ENCODE data around the gene MS4A13. TPM values are rescaled to one million over a fixed set of nuclear protein-coding genes. Genes with fewer than 3 reads are reported as not detected.
A peak's percentile ranks its signal among the peaks of the same experiment; 100 is the strongest.
"Not testable (repeated sequence)": the region's sequence is repeated elsewhere in the genome, so short reads cannot be mapped to it uniquely, and the experiment has no call there.

Gene MS4A13
- not detected in 2 replicates for total RNA-seq

- DNase-seq: no peak
These were observed at the start of gene MS4A13 for GRCh38 chr11:60515144-60515855. MS4A13 (plus strand) TSS chr11:60515392; CDS start chr11:60518084, 2,692 bp downstream.

- no peak for DNase-seq
These were observed 46.4 kb upstream of the MS4A13 start for GRCh38 chr11:60468829-60469228.

DNA sequence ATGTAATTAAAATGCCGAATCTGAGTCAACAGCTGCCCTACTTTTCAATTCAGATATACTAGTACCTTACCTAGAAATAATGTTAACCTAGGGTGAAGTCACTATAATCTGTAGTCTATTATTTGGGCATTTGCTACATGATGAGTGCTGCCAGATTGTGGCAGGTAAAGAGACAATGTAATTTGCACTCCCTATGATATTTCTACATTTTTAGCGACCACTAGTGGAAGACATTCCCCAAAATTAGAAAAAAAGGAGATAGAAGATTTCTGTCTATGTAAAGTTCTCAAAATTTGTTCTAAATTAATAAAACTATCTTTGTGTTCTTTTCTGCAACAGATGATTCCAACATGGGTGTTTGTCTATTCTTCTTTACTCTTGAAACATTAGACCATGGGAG, 45.5 kb upstream of the MS4A13 start:
- DNase-seq: no peak

- no peak for DNase-seq
These were observed 38.2 kb upstream of the MS4A13 start for GRCh38 chr11:60477035-60477445.

DNA sequence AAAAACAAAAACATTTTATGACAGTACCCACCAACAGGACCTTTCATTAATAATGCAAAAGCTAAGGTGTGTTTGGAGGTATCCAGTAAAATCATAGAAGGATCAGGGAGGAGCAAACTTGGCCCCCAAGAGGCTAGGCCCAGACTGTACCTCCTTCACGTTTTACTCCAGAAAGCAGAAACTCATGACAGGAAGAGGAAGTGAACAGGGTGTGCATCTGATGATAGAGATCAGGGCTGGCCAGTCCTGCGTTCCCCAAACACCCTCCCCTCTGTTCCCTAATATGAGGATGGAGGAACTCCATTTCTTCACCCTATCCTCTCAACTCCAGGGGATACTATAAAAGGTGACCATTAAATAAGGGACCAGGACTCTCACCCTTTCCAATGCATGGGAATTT, 32.8 kb upstream of the MS4A13 start:
- no peak for DNase-seq

DNA sequence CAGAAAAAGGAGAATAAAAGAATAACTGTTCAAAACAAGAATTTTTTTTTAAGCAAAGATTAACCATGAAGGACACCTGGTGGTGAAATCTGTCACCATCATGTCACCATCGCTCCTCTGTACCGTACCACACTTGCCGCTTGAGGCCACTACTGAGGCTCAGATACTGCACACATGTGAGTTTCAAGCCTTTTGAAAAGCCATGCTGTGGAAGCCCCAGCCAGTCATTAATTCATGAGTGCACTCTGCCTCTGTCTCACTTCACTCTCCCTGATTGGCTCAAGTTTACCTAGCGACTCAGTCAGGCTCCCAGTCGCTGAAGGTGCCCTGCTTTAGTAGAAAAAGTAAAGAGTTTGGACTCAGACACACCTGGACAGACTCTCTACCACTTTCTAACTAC, 29.2 kb upstream of the MS4A13 start:
- DNase-seq: peak; percentile 21

- DNase-seq: no peak
These were observed 22.6 kb upstream of the MS4A13 start, which contains the start of gene MS4A12 for GRCh38 chr11:60492488-60493009. MS4A12 (plus strand) TSS chr11:60492778; CDS start chr11:60497319, 4,541 bp downstream.

- DNase-seq: no peak
These were observed 21.7 kb upstream of the MS4A13 start for GRCh38 chr11:60493454-60493853.

DNA sequence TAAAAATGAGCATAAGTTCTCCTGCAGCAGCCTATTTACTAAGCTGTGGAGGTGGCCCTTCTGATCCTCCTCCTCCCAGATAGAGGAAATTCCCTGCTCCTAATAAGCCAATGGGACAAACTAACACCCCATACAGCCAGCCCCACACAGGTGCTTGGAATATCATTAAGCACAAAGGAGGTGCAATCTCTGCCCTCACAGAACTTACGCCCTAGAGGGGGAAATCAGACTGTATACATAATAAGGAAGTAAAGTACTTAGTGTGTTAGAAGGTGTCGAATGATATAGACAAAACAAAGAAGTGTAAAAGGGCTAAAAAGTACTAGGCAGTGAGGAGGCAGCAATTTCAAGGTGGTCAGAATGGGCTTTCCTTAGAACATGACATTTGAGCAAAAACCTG, 16.8 kb upstream of the MS4A13 start:
- DNase-seq: no peak

DNA sequence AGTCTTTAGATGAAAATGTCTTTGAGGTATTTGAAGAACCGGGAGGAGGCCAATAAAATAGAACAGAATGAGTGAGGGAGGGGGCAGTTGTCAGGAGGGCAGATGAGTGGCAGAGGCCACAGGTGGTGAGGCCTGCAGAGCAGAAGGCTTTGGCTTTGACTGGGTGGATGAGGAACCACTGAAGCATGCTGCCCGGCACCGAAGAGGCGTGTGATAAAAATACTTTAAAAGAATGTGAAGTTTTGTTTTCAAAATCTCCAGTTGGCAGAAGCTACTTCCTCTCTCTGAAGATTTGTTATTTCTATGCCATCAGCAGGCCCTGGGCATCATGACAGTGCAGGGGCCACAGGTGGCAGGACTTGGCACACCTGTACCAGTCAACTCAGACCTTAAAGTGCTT, 16.3 kb upstream of the MS4A13 start:
- DNase-seq: no peak

DNA sequence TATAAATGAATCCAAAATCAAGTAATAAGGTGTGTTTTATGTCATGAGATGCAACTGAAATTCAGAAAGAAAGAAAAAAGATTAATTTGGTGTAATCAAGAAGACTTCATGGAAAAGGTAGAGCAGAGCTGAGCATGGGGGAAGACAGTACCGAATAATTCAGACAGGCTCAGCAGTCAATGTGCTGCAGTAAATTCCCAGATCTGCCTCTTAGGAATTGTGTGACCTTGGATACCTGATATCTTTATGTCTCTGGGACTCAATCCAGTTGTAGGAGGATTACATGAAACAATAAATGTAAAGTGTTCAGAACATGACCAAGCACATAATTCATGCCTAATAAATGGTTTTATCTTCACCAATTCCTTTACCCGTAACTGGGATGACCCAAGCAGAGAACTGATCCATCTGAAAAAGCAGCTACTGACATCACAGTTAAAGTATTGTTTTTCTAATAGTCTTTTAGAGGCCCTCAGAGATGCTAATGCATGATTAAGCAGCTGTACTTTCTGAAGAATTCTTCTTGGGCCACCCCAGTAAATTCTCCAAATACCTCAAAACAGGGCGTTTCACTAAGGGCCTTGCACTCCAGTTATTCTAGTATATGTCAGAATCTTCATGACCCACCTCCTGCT, 14.8 kb upstream of the MS4A13 start:
- no peak for DNase-seq

GRCh38 chr11:60502221-60502775, 12.9 kb upstream of the MS4A13 start:
- no peak for DNase-seq

DNA sequence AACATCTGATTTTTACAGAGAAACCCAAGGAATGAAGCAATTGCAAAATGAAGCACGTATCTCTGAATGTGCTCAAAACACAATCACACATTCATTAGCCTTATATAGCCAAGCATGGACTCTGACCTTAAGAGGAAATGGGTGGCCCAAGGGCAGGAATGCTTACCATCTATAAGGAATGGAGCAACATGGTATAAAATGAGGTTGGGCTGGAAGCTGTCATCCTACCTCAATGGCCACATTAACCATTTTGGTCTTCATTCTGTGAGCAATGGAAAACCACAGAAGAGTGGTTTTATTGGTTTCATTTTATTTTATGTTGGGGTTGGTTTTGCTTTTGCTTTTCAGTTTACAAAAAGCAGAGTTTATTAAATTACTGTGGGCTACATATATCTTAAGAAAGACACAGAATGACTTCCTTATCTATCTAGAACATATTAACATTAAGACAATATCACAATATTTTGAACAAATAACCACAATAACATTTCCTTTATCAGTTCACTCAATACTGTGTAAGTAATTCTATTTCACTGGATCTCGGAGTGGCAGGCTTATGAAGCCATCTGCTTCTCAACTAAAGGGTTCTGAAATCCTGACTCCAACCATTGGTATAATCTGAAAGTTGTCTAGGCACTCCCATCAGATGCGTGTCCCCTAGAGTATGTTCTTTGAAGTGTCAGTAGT, 10.8 kb upstream of the MS4A13 start:
- no peak for DNase-seq

- DNase-seq: not testable (repeated sequence)
These were observed 5.6 kb upstream of the MS4A13 start for GRCh38 chr11:60509609-60510008.

GRCh38 chr11:60510209-60510608, 5.0 kb upstream of the MS4A13 start:
- DNase-seq: not testable (repeated sequence)

GRCh38 chr11:60511393-60511792, 3.8 kb upstream of the MS4A13 start:
- DNase-seq: no peak

- DNase-seq: no peak
These were observed 2.5 kb upstream of the MS4A13 start for GRCh38 chr11:60512651-60513225.

- DNase-seq: no peak
These were observed 1.4 kb upstream of the MS4A13 start for GRCh38 chr11:60513496-60514460.

- DNase-seq: no peak
These were observed 13.3 kb downstream of the MS4A13 start for GRCh38 chr11:60528465-60528864.

DNA sequence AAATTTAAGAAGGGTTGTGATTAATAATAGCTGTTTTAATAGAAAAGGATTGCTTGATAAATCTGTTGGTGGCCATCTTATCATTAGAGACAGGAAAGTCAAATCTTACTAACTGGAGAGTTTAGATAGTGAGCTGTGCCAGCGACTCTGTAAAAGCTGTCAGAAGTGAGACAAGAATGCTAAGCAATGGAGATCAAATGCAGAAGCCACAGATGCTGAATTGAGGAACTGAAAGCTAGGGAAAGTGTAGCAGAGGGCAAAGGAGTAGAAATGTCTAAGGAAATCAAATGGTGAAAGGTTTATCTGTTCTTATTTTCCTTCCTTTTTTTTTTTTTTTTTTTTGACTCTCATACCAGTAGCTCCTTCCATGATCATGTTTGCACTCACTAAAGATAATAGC, 13.7 kb downstream of the MS4A13 start:
- no peak for DNase-seq

DNA sequence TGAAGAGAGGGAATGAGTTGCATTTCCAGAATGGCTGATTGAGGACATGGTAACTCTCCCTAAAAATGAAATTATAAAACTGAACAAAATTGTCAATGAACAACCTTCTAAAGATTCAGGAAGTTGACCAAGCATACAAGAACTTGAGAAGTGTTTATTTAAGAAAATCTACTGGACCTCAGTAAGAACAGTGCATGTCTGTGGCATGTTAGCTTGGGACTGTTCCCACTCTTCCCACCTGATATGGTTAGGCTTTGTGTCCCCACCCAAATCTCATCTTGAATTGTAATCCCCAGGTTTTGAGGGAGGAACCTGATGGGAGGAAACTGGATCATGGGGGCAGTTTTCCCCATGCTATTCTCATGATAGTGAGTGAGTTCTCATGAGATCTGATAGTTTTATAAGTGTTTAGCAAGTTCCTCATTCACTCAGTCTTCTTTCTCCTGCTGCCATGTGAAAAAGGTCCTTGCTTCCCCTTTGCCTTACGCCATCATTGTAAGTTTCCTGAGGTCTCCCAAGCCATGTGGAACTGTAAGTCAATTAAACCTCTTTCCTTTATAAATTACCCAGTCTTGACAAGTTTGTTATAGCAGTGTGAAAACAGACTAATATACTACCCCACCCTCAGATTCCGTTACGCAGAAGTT, 15.4 kb downstream of the MS4A13 start:
- no peak for DNase-seq

All from dermis blood vessel endothelial cell (primary cell).